ENCODE results near the gene MCF2L2. TPM values are rescaled to one million over a fixed set of nuclear protein-coding genes. Genes with fewer than 3 reads are reported as not detected.

MCF2L2 gene
- total RNA-seq, 6 experiments from 2014 or later = 0.14 TPM; not detected in 5

GRCh38 chr3:183278479-183279088, 149.8 kb downstream of the MCF2L2 start:
- Mint-ChIP-seq H3K36me3 (ENCODE audit: low read depth) (no peaks in the 10 kb centered on the region), H3K4me3 (no peak overlapping the region), H3K9me3 (no peaks in the 10 kb centered on the region), H3K27ac (no peak overlapping the region), H3K27me3 (ENCODE audit: insufficient read depth) (peaks cover 27% of the 10 kb centered on the region), H3K4me1 (ENCODE audit: low read depth) (peaks cover 9% of the 10 kb centered on the region; the same call in 1 of the 2 replicates)
- DNase-seq = no peak
- no peak for TF ChIP-seq CTCF (IDR thresholded peaks at IDR 0.05)

GRCh38 chr3:183277260-183277659, 151.2 kb downstream of the MCF2L2 start:
- H3K27ac Mint-ChIP-seq = no peak overlapping the region
- no peak for TF ChIP-seq CTCF (IDR thresholded peaks at IDR 0.05)
- no peak overlapping the region for H3K4me3 Mint-ChIP-seq
- H3K36me3 Mint-ChIP-seq (ENCODE audit: low read depth) = no peaks in the 10 kb centered on the region
- H3K4me1 Mint-ChIP-seq (ENCODE audit: low read depth) = peaks cover 9% of the 10 kb centered on the region; the same call in 1 of the 2 replicates
- no peaks in the 10 kb centered on the region for H3K9me3 Mint-ChIP-seq
- peaks cover 24% of the 10 kb centered on the region for H3K27me3 Mint-ChIP-seq (ENCODE audit: insufficient read depth)
- no peak for DNase-seq

GRCh38 chr3:183275937-183276336, 152.5 kb downstream of the MCF2L2 start:
- H3K9me3 Mint-ChIP-seq = no peaks in the 10 kb centered on the region
- peaks cover 9% of the 10 kb centered on the region; the same call in 1 of the 2 replicates for H3K4me1 Mint-ChIP-seq (ENCODE audit: low read depth)
- no peak for DNase-seq
- TF ChIP-seq CTCF (IDR thresholded peaks at IDR 0.05) = no peak
- H3K27me3 Mint-ChIP-seq (ENCODE audit: insufficient read depth) = peaks cover 18% of the 10 kb centered on the region
- no peak overlapping the region for H3K27ac Mint-ChIP-seq
- no peak overlapping the region for H3K4me3 Mint-ChIP-seq
- H3K36me3 Mint-ChIP-seq (ENCODE audit: low read depth) = no peaks in the 10 kb centered on the region

- Mint-ChIP-seq H3K36me3 (ENCODE audit: low read depth) (no peaks in the 10 kb centered on the region), H3K27me3 (ENCODE audit: insufficient read depth) (peaks cover 18% of the 10 kb centered on the region), H3K27ac (no peak overlapping the region), H3K4me1 (ENCODE audit: low read depth) (peaks cover 9% of the 10 kb centered on the region; the same call in 1 of the 2 replicates), H3K4me3 (no peak overlapping the region), H3K9me3 (no peaks in the 10 kb centered on the region)
- no peak for TF ChIP-seq CTCF (IDR thresholded peaks at IDR 0.05)
- no peak for DNase-seq
Measured at GRCh38 chr3:183275418-183275817, 153.0 kb downstream of the MCF2L2 start.

- no peak for DNase-seq
- no peaks in the 10 kb centered on the region for H3K36me3 Mint-ChIP-seq (ENCODE audit: low read depth)
- no peak for TF ChIP-seq CTCF (IDR thresholded peaks at IDR 0.05)
- peaks cover 9% of the 10 kb centered on the region; the same call in 1 of the 2 replicates for H3K4me1 Mint-ChIP-seq (ENCODE audit: low read depth)
- peaks cover 20% of the 10 kb centered on the region for H3K27me3 Mint-ChIP-seq (ENCODE audit: insufficient read depth)
- H3K4me3 Mint-ChIP-seq = no peak overlapping the region
- no peaks in the 10 kb centered on the region for H3K9me3 Mint-ChIP-seq
- no peak overlapping the region for H3K27ac Mint-ChIP-seq
Measured at GRCh38 chr3:183274609-183275008, 153.8 kb downstream of the MCF2L2 start.
